GM12878 (cell line): Measurements from ENCODE around the gene COL20A1. TPM values are rescaled to one million over a fixed set of nuclear protein-coding genes. Genes with fewer than 3 reads are reported as not detected.

Experiments
- ATAC-seq: fragments of 200-7000 bp; cut with Tn5 transposase; 3 replicates; pipeline ENCODE4 v1.9.1; 2020; ENCODE audit warnings: mild to moderate bottlenecking, moderate library complexity
- BruUV-seq: library from RNA; stranded (reverse); fragments of 400-500 nt; replicated peaks from 2 replicates; lab custom pipeline; 2021; lab: Mats Ljungman, UMichigan
- CTCF ChIA-PET: fragments of 300-600 bp; sonication (Branson Sonifier 250); formaldehyde crosslinking; extraction: SDS; loops from one replicate; lab custom pipeline; 2021; ENCODE audit warnings: inconsistent platforms; lab: Yijun Ruan, JAX
- POLR2A ChIA-PET: fragments of 350-600 bp; formaldehyde crosslinking; extraction: SDS; loops from one replicate; lab custom pipeline; 2021; ENCODE audit warnings: inconsistent platforms; lab: Charles Lee
- RAD21 ChIA-PET: fragments of 300-600 bp; sonication (Branson Sonifier 250); formaldehyde crosslinking; loops from one replicate; lab custom pipeline; 2023; ENCODE audit warnings: antibody characterized with exemption; ENCODE audit not compliant: unreplicated experiment; lab: Charles Lee
- SMC1A ChIA-PET: fragments of 300-600 bp; sonication (Branson Sonifier 250); formaldehyde crosslinking; loops from one replicate; lab custom pipeline; 2023; ENCODE audit not compliant: unreplicated experiment, uncharacterized antibody; lab: Charles Lee
- DNase-seq: peaks from one replicate; pipeline ENCODE4 v3.0.0-alpha.2; 2011; ENCODE audit warnings: low read depth, low spot score
- FAIRE-seq: peaks from 3 replicates; lab custom pipeline; 2011; peaks lifted over from hg19 to GRCh38; lab: Jason Lieb, UNC
- H2AFZ ChIP-seq: 2 replicates; pipeline ENCODE4 v1.6.0; 2011; ENCODE audit warnings: low read depth, low read length, control low read depth; ENCODE audit not compliant: control insufficient read depth
- H3K27ac ChIP-seq: 2 replicates; pipeline ENCODE4 v1.5.1; 2011; ENCODE audit warnings: control low read depth; ENCODE audit not compliant: control insufficient read depth, insufficient read depth
- H3K27me3 ChIP-seq, 2 experiments: replicated peaks in 1 of 2; 2 replicates each; pipeline versions ENCODE4 v1.6.0 to v1.6.1; 2011; ENCODE audit warnings: low read length in 1 of 2; ENCODE audit not compliant: control insufficient read depth in 2 of 2, insufficient read depth in 2 of 2
- H3K36me3 ChIP-seq, 2 experiments: 2 replicates each; pipeline ENCODE4 v1.5.1; 2011; ENCODE audit warnings: low read length in 1 of 2; ENCODE audit not compliant: control insufficient read depth in 2 of 2, insufficient read depth in 2 of 2
- H3K4me1 ChIP-seq: 2 replicates; pipeline ENCODE4 v1.6.1; 2011; ENCODE audit warnings: mild to moderate bottlenecking, low read length, moderate library complexity, mixed read lengths; ENCODE audit not compliant: control insufficient read depth, insufficient read depth
- H3K4me2 ChIP-seq: 2 replicates; pipeline ENCODE4 v1.6.0; 2011; ENCODE audit warnings: control low read depth; ENCODE audit not compliant: control insufficient read depth, insufficient read depth
- H3K4me3 ChIP-seq: fragments of 200-600 bp; sonication (generic); 2 replicates; pipeline ENCODE4 v1.5.1; 2016
- H3K79me2 ChIP-seq: 2 replicates; pipeline ENCODE4 v1.6.0; 2011; ENCODE audit warnings: low read length; ENCODE audit not compliant: control insufficient read depth, insufficient read depth
- H3K9ac ChIP-seq: 2 replicates; pipeline ENCODE4 v1.8.0; 2011; ENCODE audit warnings: low read length, control low read depth, mixed read lengths; ENCODE audit not compliant: control insufficient read depth, insufficient read depth
- H3K9me3 ChIP-seq: replicated peaks from 3 replicates; pipeline ENCODE4 v1.5.1; 2011; ENCODE audit warnings: mild to moderate bottlenecking, low read length; ENCODE audit not compliant: control insufficient read depth, insufficient read depth
- H4K20me1 ChIP-seq: 2 replicates; pipeline ENCODE4 v1.6.0; 2011; ENCODE audit not compliant: control insufficient read depth, insufficient read depth
- CTCF ChIP-seq, 3 experiments: IDR thresholded peaks in 2 of 3; conservative IDR thresholded peaks in 1 of 3; 2 replicates each; pipeline ENCODE4 v1.5.1; 2011; ENCODE audit warnings: low read depth in 3 of 3, low read length in 3 of 3, mild to moderate bottlenecking in 3 of 3, control low read depth in 2 of 3, moderate library complexity in 2 of 3, inconsistent platforms in 1 of 3, mixed read lengths in 1 of 3; ENCODE audit not compliant: control insufficient read depth in 2 of 3, insufficient read depth in 1 of 3; ENCODE audit errors: extremely low read depth in 1 of 3
- FOS ChIP-seq: IDR thresholded peaks from 3 replicates; pipeline ENCODE4 v1.6.1; 2011; ENCODE audit warnings: borderline replicate concordance; ENCODE audit not compliant: insufficient read length; ENCODE audit errors: extremely low read depth
- IKZF1 ChIP-seq: fragments of 450-650 bp; conservative IDR thresholded peaks from 2 replicates; pipeline ENCODE4 v1.6.1; 2017; ENCODE audit warnings: antibody characterized with exemption, mild to moderate bottlenecking
- LARP7 ChIP-seq: fragments of 450-650 bp; IDR thresholded peaks from 2 replicates; pipeline ENCODE4 v1.6.1; 2017; ENCODE audit warnings: mild to moderate bottlenecking
- POLR2A ChIP-seq: IDR thresholded peaks from 2 replicates; pipeline ENCODE4 v1.6.1; 2011; ENCODE audit warnings: low read depth, mild to moderate bottlenecking, low read length
- RAD21 ChIP-seq: IDR thresholded peaks from 2 replicates; pipeline ENCODE4 v1.6.1; 2011; ENCODE audit warnings: mild to moderate bottlenecking, low read depth, low read length, moderate library complexity; ENCODE audit not compliant: insufficient read depth
- RB1 ChIP-seq: fragments of 450-650 bp; formaldehyde crosslinking; IDR thresholded peaks from 2 replicates; pipeline ENCODE4 v1.6.1; 2017; ENCODE audit warnings: mild to moderate bottlenecking, borderline replicate concordance
- RFX5 ChIP-seq: IDR thresholded peaks from 2 replicates; pipeline ENCODE4 v1.6.1; 2011; ENCODE audit warnings: low read depth, low read length, improper control_type of control experiment
- SMC3 ChIP-seq: IDR thresholded peaks from 2 replicates; pipeline ENCODE4 v1.6.1; 2011; ENCODE audit warnings: low read length, improper control_type of control experiment, borderline replicate concordance
- SREBF2 ChIP-seq: IDR thresholded peaks from 2 replicates; pipeline ENCODE4 v1.6.1; 2012; ENCODE audit warnings: mild to moderate bottlenecking, low read length
- YY1 ChIP-seq: IDR thresholded peaks from 2 replicates; pipeline ENCODE4 v1.6.1; 2011; ENCODE audit warnings: low read depth, mild to moderate bottlenecking, low read length
- ZNF24 ChIP-seq: fragments of 450-650 bp; IDR thresholded peaks from 2 replicates; pipeline ENCODE4 v1.6.1; 2017; ENCODE audit warnings: antibody characterized with exemption, mild to moderate bottlenecking
- ZNF384 ChIP-seq: IDR thresholded peaks from 2 replicates; pipeline ENCODE4 v1.6.1; 2012; ENCODE audit warnings: low read depth, mild to moderate bottlenecking, low read length, improper control_type of control experiment, borderline replicate concordance
- WGBS: methylation state at CpG from one replicate; pipeline ENCODE4 v1.1.6; 2016; ENCODE audit warnings: low lambda C conversion rate; ENCODE audit not compliant: insufficient replicate concordance, insufficient coverage; ENCODE audit errors: missing lambda C conversion rate; 5-methylcytosine and 5-hydroxymethylcytosine counted together
- in situ Hi-C: fragments of 300-500 bp; cut with MboI; formaldehyde crosslinking; loops from 9 replicates; pipeline ENCODE4 v1.14.3; 2018; ENCODE audit warnings: mixed read lengths
- intact Hi-C: fragments of 100-400 bp; cut with micrococcal nuclease; formaldehyde crosslinking; loops from one replicate; pipeline ENCODE4 v1.14.2; 2022; ENCODE audit not compliant: unreplicated experiment
- polyA plus RNA-seq, 11 experiments: library from polyadenylated mRNA; depleted of rRNA in 4 of 11; unstranded in 6 of 11; stranded (reverse) in 5 of 11; fragments of >200 nt; fragmentation: Nextera tagmentation in 4 of 11; fragmentation: Illumina TruSeq in 1 of 11; extraction: Ambion mirVana in 4 of 11; extraction: Trizol in 1 of 11; gene quantifications; 1 replicate in 1 of 11; 2 replicates in 10 of 11; pipeline versions ENCODE4 v1.2.1 to v1.2.3, GENCODE V29; 2011 to 2016; ENCODE audit warnings: inconsistent platforms in 2 of 11, missing spikeins in 2 of 11, low read depth in 1 of 11
- total RNA-seq, 4 experiments: library from RNA; depleted of rRNA in 3 of 4; stranded (reverse); fragments of >200 nt in 3 of 4; fragmentation: Illumina TruSeq in 1 of 4; extraction: Trizol in 1 of 4; gene quantifications; 2 replicates each; pipeline versions ENCODE4 v1.2.1 to v1.2.3, GENCODE V29; 2013 to 2021

The COL20A1 gene
- total and polyA plus RNA-seq, 10 of the 15 experiments (the other 5 are each of a cell fraction or from before 2014, with no cell fraction given), result not detected

- in situ Hi-C loops, result no loop called here
- no peaks in the 10 kb centered on the region for H3K4me1 ChIP-seq
- H4K20me1 ChIP-seq, result no peaks in the 10 kb centered on the region
- SMC1A ChIA-PET, result no interaction called here
- BruUV-seq, result no TSS peak
- intact Hi-C loops, result no loop called here
- TF ChIP-seq YY1 (no peak), RFX5 (no peak), RB1 (no peak), IKZF1 (no peak), ZNF24 (no peak), LARP7 (no peak)
- peaks cover 2 to 6% of the 10 kb centered on the region in 2 experiments for H3K36me3 ChIP-seq
- FAIRE-seq (no peak), ATAC-seq (no peak), DNase-seq (no peak)
- H3K27me3 ChIP-seq, result no peaks in the 10 kb centered on the region; a peak in 1 of 4 replicates
- no peaks in the 10 kb centered on the region for H3K9me3 ChIP-seq
- no peak overlapping the region for H3K4me2 ChIP-seq
- H2AFZ ChIP-seq, result no peak overlapping the region
- no peaks in the 10 kb centered on the region for H3K79me2 ChIP-seq
- H3K9ac ChIP-seq, result no peak overlapping the region
- 72% methylated on average over 17 of the region's 17 CpGs for WGBS
- H3K27ac ChIP-seq, result no peak overlapping the region
- no peak overlapping the region for H3K4me3 ChIP-seq
- POLR2A ChIA-PET, result no interaction called here
- CTCF ChIA-PET, result interaction anchor here (1.8 to 3.1 kb wide), 2 partner anchors 10 to 67 kb away, joined by 5 to 19 read pairs; no protein-coding TSS in a partner anchor
- RAD21 ChIA-PET, result no interaction called here
Observed at GRCh38 chr20:63290136-63290676, 2.8 kb upstream of the COL20A1 start.

- ChIA-PET RAD21 (no interaction called here), SMC1A (interaction anchor here (0.7 kb wide), 1 partner anchor 852 kb away, joined by 3 read pairs; no protein-coding TSS in a partner anchor), POLR2A (no interaction called here), CTCF (interaction anchor here (1.8 to 3.1 kb wide), 2 partner anchors 10 to 67 kb away, joined by 5 to 19 read pairs; no protein-coding TSS in a partner anchor)
- H3K4me1 ChIP-seq, result no peaks in the 10 kb centered on the region
- intact Hi-C loops (no loop called here), in situ Hi-C loops (no loop called here)
- ATAC-seq, result peak; percentile 87
- H3K79me2 ChIP-seq, result no peaks in the 10 kb centered on the region
- H3K36me3 ChIP-seq, result peaks cover 2 to 6% of the 10 kb centered on the region in 2 experiments; a peak in 3 of 4 replicates
- no peak overlapping the region for H3K4me3 ChIP-seq
- no peak for FAIRE-seq
- 36% methylated on average over 26 of the region's 26 CpGs for WGBS
- H3K27ac ChIP-seq, result no peak overlapping the region
- H3K4me2 ChIP-seq, result no peak overlapping the region
- BruUV-seq, result no TSS peak
- H3K9me3 ChIP-seq, result no peaks in the 10 kb centered on the region
- H3K27me3 ChIP-seq, result no peaks in the 10 kb centered on the region; a peak in 1 of 4 replicates
- DNase-seq, result no peak
- H2AFZ ChIP-seq, result no peak overlapping the region
- TF ChIP-seq SMC3 (peak; percentile 49; the same call in 1 of the 2 replicates), SREBF2 (no peak), CTCF (IDR thresholded peaks at IDR 0.05 in 2 of 3, conservative IDR thresholded peaks at IDR 0.05 in 1 of 3; ENCODE audit: control insufficient read depth in 2 of 3, extremely low read depth in 1 of 3, insufficient read depth in 1 of 3, low read depth in 3 of 3, low read length in 3 of 3) (peak; percentile 58 to 91 (median 61)), FOS (no peak), YY1 (0 out of 2 replicates have a peak, but pooled peaks have one; percentile 38), RAD21 (peak; percentile 22; the same call in 1 of the 2 replicates), POLR2A (peak; percentile 48), ZNF384 (no peak)
- H4K20me1 ChIP-seq, result no peaks in the 10 kb centered on the region
- H3K9ac ChIP-seq, result no peak overlapping the region
Observed at GRCh38 chr20:63290677-63291472, 2.1 kb upstream of the COL20A1 start.
